HepG2 (cell line): ENCODE data around the gene MAEA. TPM values are rescaled to one million over a fixed set of nuclear protein-coding genes. Genes with fewer than 3 reads are reported as not detected.
A peak's percentile ranks its signal among the peaks of the same experiment; 100 is the strongest.

Source experiments
- GABPB1 ChIP-seq: IDR thresholded peaks from 2 replicates; pipeline ENCODE4 v1.6.1; 2016; ENCODE audit warnings: mild to moderate bottlenecking, missing genetic modification reagents, moderate library complexity, missing compliant biosample characterization
- GLI4 ChIP-seq: sonication (generic); formaldehyde crosslinking; IDR thresholded peaks from 2 replicates; pipeline ENCODE4 v1.5.1; 2020; ENCODE audit warnings: missing genetic modification reagents, mild to moderate bottlenecking, moderate library complexity, borderline replicate concordance
- KLF9 ChIP-seq: IDR thresholded peaks from 2 replicates; pipeline ENCODE4 v1.6.1; 2016; ENCODE audit warnings: low read depth
- MTF2 ChIP-seq: sonication (generic); formaldehyde crosslinking; IDR thresholded peaks from 2 replicates; pipeline ENCODE4 v1.5.0; 2020; ENCODE audit warnings: missing genetic modification reagents, borderline replicate concordance
- NCOA2 ChIP-seq: sonication (generic); formaldehyde crosslinking; IDR thresholded peaks from 2 replicates; pipeline ENCODE4 v1.8.0; 2022; ENCODE audit warnings: inconsistent platforms
- NRL ChIP-seq: sonication (generic); formaldehyde crosslinking; IDR thresholded peaks from 2 replicates; pipeline ENCODE4 v1.5.0; 2020; ENCODE audit warnings: missing genetic modification reagents, mild to moderate bottlenecking, moderate library complexity, borderline replicate concordance
- PAF1 ChIP-seq: IDR thresholded peaks from 2 replicates; pipeline ENCODE4 v1.6.1; 2016; ENCODE audit warnings: missing genetic modification reagents, missing compliant biosample characterization
- PAWR ChIP-seq: sonication (generic); formaldehyde crosslinking; IDR thresholded peaks from 2 replicates; pipeline ENCODE4 v1.4.0; 2020; ENCODE audit warnings: missing genetic modification reagents, mild to moderate bottlenecking, borderline replicate concordance
- REL ChIP-seq: sonication (generic); formaldehyde crosslinking; conservative IDR thresholded peaks from 2 replicates; pipeline ENCODE4 v1.8.0; 2022; ENCODE audit warnings: mild to moderate bottlenecking, missing genetic modification reagents, moderate library complexity
- RFX1 ChIP-seq: fragments of 450-650 bp; IDR thresholded peaks from 2 replicates; pipeline ENCODE4 v1.6.1; 2017
- RFX3 ChIP-seq: IDR thresholded peaks from 2 replicates; pipeline ENCODE4 v1.6.1; 2016; ENCODE audit warnings: missing biosample characterization, missing genetic modification reagents
- ZBTB34 ChIP-seq: sonication (generic); formaldehyde crosslinking; IDR thresholded peaks from 2 replicates; pipeline ENCODE4 v1.8.0; 2022; ENCODE audit warnings: mild to moderate bottlenecking, missing genetic modification reagents
- ZBTB38 ChIP-seq: sonication (generic); formaldehyde crosslinking; IDR thresholded peaks from 2 replicates; pipeline ENCODE4 v1.5.1; 2020; ENCODE audit warnings: mild to moderate bottlenecking, missing genetic modification reagents
- ZNF275 ChIP-seq: sonication (generic); formaldehyde crosslinking; IDR thresholded peaks from 2 replicates; pipeline ENCODE4 v1.8.0; 2022; ENCODE audit warnings: missing genetic modification reagents, mild to moderate bottlenecking, inconsistent platforms, borderline replicate concordance
- ZNF432 ChIP-seq: sonication (generic); formaldehyde crosslinking; IDR thresholded peaks from 2 replicates; pipeline ENCODE4 v1.5.0; 2020; ENCODE audit warnings: missing genetic modification reagents, mild to moderate bottlenecking, borderline replicate concordance
- ZNF550 ChIP-seq: sonication (generic); formaldehyde crosslinking; IDR thresholded peaks from 2 replicates; pipeline ENCODE4 v1.4.0; 2020; ENCODE audit warnings: mild to moderate bottlenecking, missing genetic modification reagents, borderline replicate concordance
- ZNF580 ChIP-seq: IDR thresholded peaks from 2 replicates; pipeline ENCODE4 v1.6.1; 2016; ENCODE audit warnings: low read depth, borderline replicate concordance
- ZNF615 ChIP-seq: sonication (generic); formaldehyde crosslinking; IDR thresholded peaks from 2 replicates; pipeline ENCODE4 v1.5.0; 2020; ENCODE audit warnings: mild to moderate bottlenecking, missing genetic modification reagents, borderline replicate concordance
- ZNF816 ChIP-seq: sonication (generic); formaldehyde crosslinking; IDR thresholded peaks from 2 replicates; pipeline ENCODE4 v1.8.0; 2022; ENCODE audit warnings: missing genetic modification reagents, mild to moderate bottlenecking, borderline replicate concordance
- ZNF839 ChIP-seq: sonication (generic); formaldehyde crosslinking; IDR thresholded peaks from 2 replicates; pipeline ENCODE4 v1.4.0; 2020; ENCODE audit warnings: missing genetic modification reagents, mild to moderate bottlenecking, borderline replicate concordance
- polyA plus RNA-seq, 8 experiments: library from polyadenylated mRNA; depleted of rRNA in 3 of 8; stranded (reverse) in 7 of 8; unstranded in 1 of 8; fragments of >200 nt; fragmentation: Illumina TruSeq in 4 of 8; extraction: Trizol in 4 of 8; gene quantifications; 2 replicates each; pipeline versions ENCODE4 v1.2.1 to v1.2.3, GENCODE V29; 2011 to 2016; ENCODE audit warnings: low read depth in 4 of 8, missing spikeins in 1 of 8, mixed read lengths in 1 of 8; ENCODE audit not compliant: insufficient read depth in 1 of 8
- total RNA-seq, 5 experiments: library from RNA; depleted of rRNA; stranded (reverse); fragments of >200 nt; fragmentation: Illumina TruSeq; extraction: Trizol; gene quantifications; 2 replicates each; pipeline ENCODE4 v1.2.3, GENCODE V29; 2016; ENCODE audit warnings: low read depth in 1 of 5
- TF ChIP-seq, protein P1 (sequence below): sonication (generic); formaldehyde crosslinking; IDR thresholded peaks from 2 replicates; pipeline ENCODE4 v1.5.1; 2020; ENCODE audit warnings: missing genetic modification reagents, mild to moderate bottlenecking, borderline replicate concordance
- TF ChIP-seq, protein P2 (sequence below): sonication (generic); formaldehyde crosslinking; IDR thresholded peaks from 2 replicates; pipeline ENCODE4 v1.5.0; 2020; ENCODE audit warnings: mild to moderate bottlenecking, missing genetic modification reagents, moderate library complexity

MAEA gene
- total and polyA plus RNA-seq, 2 of the 13 experiments (the other 11 are each of a cell fraction or from before 2014, with no cell fraction given), result 52.0 to 57.1 TPM

- TF ChIP-seq RFX1 (no peak), ZNF615 (CRISPR knock-in tag) (no peak), GABPB1 (no peak; the same call in 1 of the 2 replicates), ZNF432 (CRISPR knock-in tag) (no peak), ZBTB38 (peak; percentile 54), REL (no peak), GLI4 (CRISPR knock-in tag) (no peak; the same call in 1 of the 2 replicates), ZNF839 (CRISPR knock-in tag) (0 out of 2 replicates have a peak, but pooled peaks have one; percentile 5), KLF9 (CRISPR knock-in tag) (no peak), ZNF580 (no peak), ZNF550 (CRISPR knock-in tag) (no peak), RFX3 (CRISPR knock-in tag) (no peak), ZNF816 (no peak), MTF2 (no peak), NRL (CRISPR knock-in tag) (peak; percentile 60; the same call in 1 of the 2 replicates), ZBTB34 (CRISPR knock-in tag) (no peak), PAF1 (CRISPR knock-in tag) (no peak), ZNF275 (no peak), NCOA2 (CRISPR knock-in tag) (no peak), PAWR (no peak)
- TF ChIP-seq, protein P1, sequence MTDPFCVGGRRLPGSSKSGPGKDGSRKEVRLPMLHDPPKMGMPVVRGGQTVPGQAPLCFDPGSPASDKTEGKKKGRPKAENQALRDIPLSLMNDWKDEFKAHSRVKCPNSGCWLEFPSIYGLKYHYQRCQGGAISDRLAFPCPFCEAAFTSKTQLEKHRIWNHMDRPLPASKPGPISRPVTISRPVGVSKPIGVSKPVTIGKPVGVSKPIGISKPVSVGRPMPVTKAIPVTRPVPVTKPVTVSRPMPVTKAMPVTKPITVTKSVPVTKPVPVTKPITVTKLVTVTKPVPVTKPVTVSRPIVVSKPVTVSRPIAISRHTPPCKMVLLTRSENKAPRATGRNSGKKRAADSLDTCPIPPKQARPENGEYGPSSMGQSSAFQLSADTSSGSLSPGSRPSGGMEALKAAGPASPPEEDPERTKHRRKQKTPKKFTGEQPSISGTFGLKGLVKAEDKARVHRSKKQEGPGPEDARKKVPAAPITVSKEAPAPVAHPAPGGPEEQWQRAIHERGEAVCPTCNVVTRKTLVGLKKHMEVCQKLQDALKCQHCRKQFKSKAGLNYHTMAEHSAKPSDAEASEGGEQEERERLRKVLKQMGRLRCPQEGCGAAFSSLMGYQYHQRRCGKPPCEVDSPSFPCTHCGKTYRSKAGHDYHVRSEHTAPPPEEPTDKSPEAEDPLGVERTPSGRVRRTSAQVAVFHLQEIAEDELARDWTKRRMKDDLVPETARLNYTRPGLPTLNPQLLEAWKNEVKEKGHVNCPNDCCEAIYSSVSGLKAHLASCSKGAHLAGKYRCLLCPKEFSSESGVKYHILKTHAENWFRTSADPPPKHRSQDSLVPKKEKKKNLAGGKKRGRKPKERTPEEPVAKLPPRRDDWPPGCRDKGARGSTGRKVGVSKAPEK, result no peak
- TF ChIP-seq, protein P2, sequence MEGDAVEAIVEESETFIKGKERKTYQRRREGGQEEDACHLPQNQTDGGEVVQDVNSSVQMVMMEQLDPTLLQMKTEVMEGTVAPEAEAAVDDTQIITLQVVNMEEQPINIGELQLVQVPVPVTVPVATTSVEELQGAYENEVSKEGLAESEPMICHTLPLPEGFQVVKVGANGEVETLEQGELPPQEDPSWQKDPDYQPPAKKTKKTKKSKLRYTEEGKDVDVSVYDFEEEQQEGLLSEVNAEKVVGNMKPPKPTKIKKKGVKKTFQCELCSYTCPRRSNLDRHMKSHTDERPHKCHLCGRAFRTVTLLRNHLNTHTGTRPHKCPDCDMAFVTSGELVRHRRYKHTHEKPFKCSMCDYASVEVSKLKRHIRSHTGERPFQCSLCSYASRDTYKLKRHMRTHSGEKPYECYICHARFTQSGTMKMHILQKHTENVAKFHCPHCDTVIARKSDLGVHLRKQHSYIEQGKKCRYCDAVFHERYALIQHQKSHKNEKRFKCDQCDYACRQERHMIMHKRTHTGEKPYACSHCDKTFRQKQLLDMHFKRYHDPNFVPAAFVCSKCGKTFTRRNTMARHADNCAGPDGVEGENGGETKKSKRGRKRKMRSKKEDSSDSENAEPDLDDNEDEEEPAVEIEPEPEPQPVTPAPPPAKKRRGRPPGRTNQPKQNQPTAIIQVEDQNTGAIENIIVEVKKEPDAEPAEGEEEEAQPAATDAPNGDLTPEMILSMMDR, result no peak
These were observed 39.8 kb upstream of the MAEA start (continued) for GRCh38 chr4:1249731-1250526.
